ACC112 (cell line): ENCODE results near the gene WDR27.

Source experiments
- H2AFZ ChIP-seq: fragments of 200-600 bp; sonication (generic); one replicate; pipeline ENCODE4 v1.6.0; 2017; ENCODE audit warnings: antibody characterized with exemption, low read length; ENCODE audit not compliant: unreplicated experiment
- H3K27ac ChIP-seq: fragments of 200-600 bp; sonication (generic); 2 replicates; pipeline ENCODE4 v1.5.1; 2014; ENCODE audit warnings: low read depth, mild to moderate bottlenecking, antibody characterized with exemption, low read length, moderate library complexity
- H3K27me3 ChIP-seq: fragments of 200-600 bp; sonication (generic); 2 replicates; pipeline ENCODE4 v1.6.1; 2014; ENCODE audit warnings: mild to moderate bottlenecking, antibody characterized with exemption, low read length, moderate library complexity, mixed read lengths; ENCODE audit not compliant: insufficient read depth
- H3K36me3 ChIP-seq: fragments of 200-600 bp; sonication (generic); 2 replicates; pipeline ENCODE4 v1.6.1; 2016; ENCODE audit warnings: mild to moderate bottlenecking, antibody characterized with exemption, low read length, moderate library complexity, mixed read lengths; ENCODE audit not compliant: insufficient read depth
- H3K4me1 ChIP-seq: fragments of 200-600 bp; sonication (generic); one replicate; pipeline ENCODE4 v1.6.1; 2016; ENCODE audit warnings: low read length, mixed read lengths; ENCODE audit not compliant: insufficient read depth, unreplicated experiment, control insufficient read depth
- H3K4me3 ChIP-seq: fragments of 200-600 bp; sonication (generic); 2 replicates; pipeline ENCODE4 v1.5.1; 2014; ENCODE audit warnings: mild to moderate bottlenecking, low read depth, low read length
- H3K79me2 ChIP-seq: fragments of 200-600 bp; sonication (generic); one replicate; pipeline ENCODE4 v1.6.0; 2016; ENCODE audit warnings: low read length; ENCODE audit not compliant: control insufficient read depth, unreplicated experiment, insufficient read depth

Gene WDR27

GRCh38 chr6:169701954-169702839, at the start of gene WDR27, which contains the start of gene C6orf120:
Gene WDR27, minus strand, starts transcription at chr6:169702029. Its CDS starts 13,024 bp downstream, at chr6:169689005.
Gene C6orf120, plus strand, starts transcription at chr6:169702126. Its CDS starts 334 bp downstream, at chr6:169702460.
- H3K4me3 ChIP-seq, result peak within 1 kb of the TSS; percentile 96
- peaks cover 33% of the 10 kb centered on the region for H3K4me1 ChIP-seq
- H3K36me3 ChIP-seq, result peaks cover 5% of the 10 kb centered on the region
- no peaks in the 10 kb centered on the region for H3K27me3 ChIP-seq
- peak within 1 kb of the TSS; percentile 69 for H3K27ac ChIP-seq
- H3K79me2 ChIP-seq, result peaks cover 42% of the 10 kb centered on the region
- H2AFZ ChIP-seq, result peak within 1 kb of the TSS; percentile 93

DNA sequence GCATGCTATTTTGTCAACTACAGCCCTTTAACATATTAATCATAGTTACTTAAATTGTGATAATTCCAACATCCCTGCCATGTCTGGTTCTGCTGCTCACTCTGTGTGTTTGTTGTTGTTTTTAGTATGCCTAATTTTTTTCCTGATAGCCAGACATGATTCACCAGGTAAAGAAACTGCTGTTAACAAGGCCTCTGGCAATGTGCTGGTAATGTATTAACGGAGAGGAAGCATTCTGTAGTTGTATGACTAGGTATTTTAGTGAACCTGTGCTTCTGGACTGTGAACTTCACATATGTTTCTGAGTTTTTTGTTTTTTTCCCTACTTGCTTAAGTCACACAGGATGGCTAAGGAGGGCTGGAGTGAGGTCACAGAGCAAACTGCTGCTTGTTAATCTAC, 44.7 kb upstream of the WDR27 start:
- Histone ChIP-seq H3K36me3 (no peaks in the 10 kb centered on the region), H3K27ac (no peak overlapping the region), H3K79me2 (peaks cover 22% of the 10 kb centered on the region), H2AFZ (no peak overlapping the region), H3K4me3 (no peak overlapping the region), H3K27me3 (no peaks in the 10 kb centered on the region), H3K4me1 (peaks cover 4% of the 10 kb centered on the region)

GRCh38 chr6:169745405-169745804, 43.6 kb upstream of the WDR27 start:
- peaks cover 12% of the 10 kb centered on the region for H3K79me2 ChIP-seq
- peaks cover 2% of the 10 kb centered on the region for H3K4me1 ChIP-seq
- H3K27me3 ChIP-seq, result no peaks in the 10 kb centered on the region
- H3K4me3 ChIP-seq, result no peak overlapping the region
- H3K36me3 ChIP-seq, result no peaks in the 10 kb centered on the region
- no peak overlapping the region for H3K27ac ChIP-seq
- H2AFZ ChIP-seq, result no peak overlapping the region

DNA sequence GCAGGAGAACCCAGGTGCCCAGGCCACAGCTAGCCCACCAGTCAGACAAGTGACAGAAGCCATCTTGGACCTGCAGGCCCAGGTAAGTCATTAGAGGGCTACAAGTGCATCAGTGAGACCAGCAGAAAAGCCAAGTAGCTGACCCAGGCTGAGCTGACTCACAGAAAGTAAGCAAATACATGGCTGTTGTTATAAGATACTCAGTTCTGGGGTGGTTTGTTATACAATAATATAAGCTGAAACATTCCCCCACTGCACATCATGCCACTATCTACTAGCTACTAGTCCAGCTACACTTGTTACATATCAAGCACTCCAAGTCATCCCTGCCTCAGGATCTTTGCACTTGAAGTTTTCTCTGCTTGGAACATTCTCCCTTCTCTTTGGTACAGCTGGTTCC, 39.5 kb upstream of the WDR27 start:
- no peaks in the 10 kb centered on the region for H3K36me3 ChIP-seq
- H2AFZ ChIP-seq, result no peak overlapping the region
- H3K4me3 ChIP-seq, result no peak overlapping the region
- H3K79me2 ChIP-seq, result no peaks in the 10 kb centered on the region
- no peak overlapping the region for H3K27ac ChIP-seq
- H3K4me1 ChIP-seq, result no peaks in the 10 kb centered on the region
- H3K27me3 ChIP-seq, result peaks cover 18% of the 10 kb centered on the region

DNA sequence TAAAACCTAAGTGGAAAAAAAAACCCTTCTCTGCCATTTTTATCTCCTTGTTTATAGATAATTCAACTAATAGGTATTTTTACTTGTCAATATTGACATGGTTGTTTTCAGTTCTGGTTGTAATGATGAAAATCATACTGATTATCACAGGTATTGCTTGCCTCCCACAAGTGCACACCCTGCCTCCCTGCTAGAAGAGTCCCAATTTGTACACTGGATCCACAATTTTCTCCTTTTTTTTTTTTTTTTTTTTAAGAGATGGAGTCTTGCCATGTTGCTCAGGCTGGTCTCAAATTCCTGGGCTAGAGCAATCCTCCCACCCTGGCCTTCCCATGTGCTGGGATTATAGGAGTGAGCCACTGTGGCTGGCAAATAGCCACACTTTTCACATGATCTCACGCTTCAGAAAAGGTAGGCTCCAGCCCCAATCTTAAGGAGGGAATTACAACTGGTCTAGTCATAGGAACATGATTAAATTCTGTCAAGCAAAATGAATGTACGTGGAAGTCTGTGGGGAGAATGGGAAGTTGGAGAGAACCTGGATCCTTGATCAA, 37.2 kb upstream of the WDR27 start:
- H3K4me3 ChIP-seq, result no peak overlapping the region
- peaks cover 31% of the 10 kb centered on the region for H3K27me3 ChIP-seq
- no peak overlapping the region for H2AFZ ChIP-seq
- H3K79me2 ChIP-seq, result no peaks in the 10 kb centered on the region
- H3K4me1 ChIP-seq, result no peaks in the 10 kb centered on the region
- H3K27ac ChIP-seq, result no peak overlapping the region
- no peaks in the 10 kb centered on the region for H3K36me3 ChIP-seq

GRCh38 chr6:169738204-169738975, 36.6 kb upstream of the WDR27 start:
- H3K79me2 ChIP-seq, result no peaks in the 10 kb centered on the region
- no peak overlapping the region for H3K27ac ChIP-seq
- H3K27me3 ChIP-seq, result peaks cover 35% of the 10 kb centered on the region
- H3K36me3 ChIP-seq, result no peaks in the 10 kb centered on the region
- H3K4me1 ChIP-seq, result no peaks in the 10 kb centered on the region
- no peak overlapping the region for H2AFZ ChIP-seq
- no peak overlapping the region for H3K4me3 ChIP-seq

DNA sequence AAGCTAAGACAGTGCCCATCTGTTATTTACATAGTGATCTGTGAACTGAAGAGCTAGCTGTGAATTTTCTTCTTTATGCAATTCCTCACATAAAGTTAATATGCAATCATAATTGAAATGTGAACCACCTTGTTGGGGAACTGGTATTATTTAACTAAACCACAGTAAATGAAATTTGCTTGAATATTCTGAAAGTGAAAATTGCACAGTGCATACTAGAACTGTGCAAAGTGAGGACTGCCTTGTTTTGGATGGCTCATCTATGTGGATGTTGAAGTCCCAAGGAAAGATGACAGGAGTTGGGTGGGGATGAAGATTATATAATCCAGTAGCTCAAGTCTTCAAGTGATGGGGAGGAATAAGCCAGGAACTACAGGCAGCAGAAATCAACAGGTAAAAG, 28.1 kb upstream of the WDR27 start:
- Histone ChIP-seq H3K27me3 (peaks cover 4% of the 10 kb centered on the region; the same call in 1 of the 2 replicates), H3K36me3 (no peaks in the 10 kb centered on the region), H2AFZ (no peak overlapping the region), H3K79me2 (no peaks in the 10 kb centered on the region), H3K4me3 (no peak overlapping the region), H3K27ac (no peak overlapping the region), H3K4me1 (no peaks in the 10 kb centered on the region)

GRCh38 chr6:169726963-169727362, 25.1 kb upstream of the WDR27 start:
- H3K4me3 ChIP-seq, result no peak overlapping the region
- H3K4me1 ChIP-seq, result peaks cover 8% of the 10 kb centered on the region
- H2AFZ ChIP-seq, result no peak overlapping the region
- H3K79me2 ChIP-seq, result peaks cover 7% of the 10 kb centered on the region
- no peaks in the 10 kb centered on the region for H3K36me3 ChIP-seq
- no peaks in the 10 kb centered on the region for H3K27me3 ChIP-seq
- no peak overlapping the region for H3K27ac ChIP-seq

DNA sequence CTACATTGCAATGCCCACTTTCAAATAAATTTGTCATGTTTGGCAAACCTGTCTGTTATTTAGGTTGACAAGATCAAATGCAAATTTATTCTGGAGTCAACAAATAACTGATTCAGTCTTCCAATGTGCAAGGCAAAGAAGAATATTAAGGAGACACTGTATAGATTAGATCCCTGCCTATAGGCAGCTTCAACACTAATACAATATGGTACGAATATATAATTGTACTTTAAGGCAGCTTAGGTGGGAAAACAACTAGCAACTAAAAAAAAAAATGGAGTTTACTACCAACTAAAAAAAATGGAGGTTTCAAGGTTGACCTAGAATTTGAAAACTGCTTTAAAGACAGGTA, 24.2 kb upstream of the WDR27 start:
- Histone ChIP-seq H3K79me2 (peaks cover 16% of the 10 kb centered on the region), H3K27me3 (no peaks in the 10 kb centered on the region), H3K4me3 (no peak overlapping the region), H2AFZ (no peak overlapping the region), H3K4me1 (peaks cover 11% of the 10 kb centered on the region), H3K27ac (no peak overlapping the region), H3K36me3 (no peaks in the 10 kb centered on the region)

- Histone ChIP-seq H3K27me3 (no peaks in the 10 kb centered on the region), H3K36me3 (no peaks in the 10 kb centered on the region), H3K4me3 (peak overlapping the region; percentile 78), H3K4me1 (peaks cover 11% of the 10 kb centered on the region), H3K79me2 (peaks cover 19% of the 10 kb centered on the region), H2AFZ (peak overlapping the region; percentile 26), H3K27ac (peak overlapping the region; percentile 21; the same call in 1 of the 2 replicates)
Observed at GRCh38 chr6:169725125-169726048, 23.6 kb upstream of the WDR27 start.
